Ascending aorta (tissue), 2 donors: ENCODE measurements around the gene RGSL1. TPM values are rescaled to one million over a fixed set of nuclear protein-coding genes. Genes with fewer than 3 reads are reported as not detected.

ENCODE experiments used
- DNase-seq, 2 donors: peaks; one replicate each; pipeline ENCODE4 v3.0.0-alpha.2; 2019; ENCODE audit warnings: low spot score in 2 of 2
- H3K27ac ChIP-seq, 2 donors: fragments of 200-600 bp; sonication (generic); one replicate each; pipeline ENCODE4 v1.5.1; 2016 to 2017; ENCODE audit warnings: mild to moderate bottlenecking in 1 of 2
- H3K27me3 ChIP-seq: fragments of 200-600 bp; sonication (generic); one replicate; pipeline ENCODE4 v1.5.1; 2017
- H3K36me3 ChIP-seq, 2 donors: fragments of 200-600 bp; sonication (generic); one replicate each; pipeline ENCODE4 v1.5.1; 2016
- H3K4me1 ChIP-seq, 2 donors: fragments of 200-600 bp; sonication (generic); one replicate each; pipeline ENCODE4 v1.5.1; 2016 to 2017; ENCODE audit warnings: mild to moderate bottlenecking in 1 of 2
- H3K4me3 ChIP-seq, 2 donors: fragments of 200-600 bp; sonication (generic); one replicate each; pipeline ENCODE4 v1.5.1; 2016 to 2017; ENCODE audit warnings: mild to moderate bottlenecking in 1 of 2
- H3K9me3 ChIP-seq, 2 donors: fragments of 200-600 bp; sonication (generic); one replicate each; pipeline ENCODE4 v1.5.1; 2016
- CTCF ChIP-seq, 3 experiments: fragments of 200-600 bp in 2 of 3; fragments of 450-650 bp in 1 of 3; sonication (generic) in 2 of 3; IDR thresholded peaks; one replicate each; pipeline ENCODE4 v1.5.1; 2016 to 2019; ENCODE audit warnings: antibody characterized with exemption in 3 of 3, mild to moderate bottlenecking in 1 of 3, moderate library complexity in 1 of 3
- intact Hi-C: fragments of 100-400 bp; cut with DNase I; formaldehyde crosslinking; loops from one replicate; pipeline ENCODE4 v1.15.1; 2023
- total RNA-seq: library from RNA; depleted of rRNA; stranded (reverse); fragments of >200 nt; gene quantifications from one replicate; pipeline ENCODE4 v1.1.0, GENCODE V29; 2016

The RGSL1 gene
- total RNA-seq, 1 donor from 2014 or later: not detected

- no peaks in the 10 kb centered on the region for H3K27me3 ChIP-seq
Observed at GRCh38 chr1:182476625-182477024, 26.7 kb downstream of the RGSL1 start.

GRCh38 chr1:182478238-182478637 is 28.3 kb downstream of the RGSL1 start:
- no peak for TF ChIP-seq CTCF (IDR thresholded peaks at IDR 0.05)
- DNase-seq: no peak
- intact Hi-C loops: no loop called here
- peaks cover 9 to 13% of the 10 kb centered on the region in 2 donors for H3K9me3 ChIP-seq
- no peaks in the 10 kb centered on the region for H3K4me1 ChIP-seq
- H3K4me3 ChIP-seq: no peak overlapping the region
- no peak overlapping the region for H3K27ac ChIP-seq
- H3K36me3 ChIP-seq: no peaks in the 10 kb centered on the region
- H3K27me3 ChIP-seq: no peaks in the 10 kb centered on the region

More at GRCh38 chr1:182476625-182477024, 26.7 kb downstream of the RGSL1 start:
- Histone ChIP-seq H3K27ac (no peak overlapping the region), H3K4me1 (no peaks in the 10 kb centered on the region), H3K4me3 (no peak overlapping the region), H3K9me3 (peaks cover 9 to 13% of the 10 kb centered on the region in 2 donors), H3K36me3 (no peaks in the 10 kb centered on the region)
- DNase-seq: no peak
- TF ChIP-seq CTCF (IDR thresholded peaks at IDR 0.05): no peak
- intact Hi-C loops: no loop called here

- no peaks in the 10 kb centered on the region for H3K4me1 ChIP-seq
- no peak overlapping the region for H3K27ac ChIP-seq
- H3K36me3 ChIP-seq: no peaks in the 10 kb centered on the region
- no peak overlapping the region for H3K4me3 ChIP-seq
- no peak for DNase-seq
- no peaks in the 10 kb centered on the region for H3K9me3 ChIP-seq
- H3K27me3 ChIP-seq: no peaks in the 10 kb centered on the region
- TF ChIP-seq CTCF (IDR thresholded peaks at IDR 0.05): no peak
- intact Hi-C loops: no loop called here
Observed at GRCh38 chr1:182484067-182484466, 34.1 kb downstream of the RGSL1 start.

- no peaks in the 10 kb centered on the region for H3K27me3 ChIP-seq
- H3K36me3 ChIP-seq: no peaks in the 10 kb centered on the region
- no peak overlapping the region for H3K27ac ChIP-seq
- H3K4me1 ChIP-seq: no peaks in the 10 kb centered on the region
- H3K9me3 ChIP-seq: no peaks in the 10 kb centered on the region
- no peak overlapping the region for H3K4me3 ChIP-seq
- intact Hi-C loops: no loop called here
- no peak for TF ChIP-seq CTCF (IDR thresholded peaks at IDR 0.05)
- no peak for DNase-seq
Observed at GRCh38 chr1:182484531-182485257, 34.7 kb downstream of the RGSL1 start.

GRCh38 chr1:182485861-182486260 is 35.9 kb downstream of the RGSL1 start:
- no peaks in the 10 kb centered on the region for H3K27me3 ChIP-seq
- H3K4me1 ChIP-seq: no peaks in the 10 kb centered on the region
- H3K4me3 ChIP-seq: no peak overlapping the region
- H3K9me3 ChIP-seq: no peaks in the 10 kb centered on the region
- intact Hi-C loops: no loop called here
- no peak for TF ChIP-seq CTCF (IDR thresholded peaks at IDR 0.05)
- DNase-seq: no peak
- H3K36me3 ChIP-seq: no peaks in the 10 kb centered on the region
- H3K27ac ChIP-seq: no peak overlapping the region
